ENCODE measurements around the gene TXNL4B. TPM values are rescaled to one million over a fixed set of nuclear protein-coding genes. Genes with fewer than 3 reads are reported as not detected.

The TXNL4B gene
- total and polyA plus RNA-seq, 10 of the 15 experiments (the other 5 are each of a cell fraction or from before 2014, with no cell fraction given) = 11.1 to 24.0 (median 15.9) TPM

DNA sequence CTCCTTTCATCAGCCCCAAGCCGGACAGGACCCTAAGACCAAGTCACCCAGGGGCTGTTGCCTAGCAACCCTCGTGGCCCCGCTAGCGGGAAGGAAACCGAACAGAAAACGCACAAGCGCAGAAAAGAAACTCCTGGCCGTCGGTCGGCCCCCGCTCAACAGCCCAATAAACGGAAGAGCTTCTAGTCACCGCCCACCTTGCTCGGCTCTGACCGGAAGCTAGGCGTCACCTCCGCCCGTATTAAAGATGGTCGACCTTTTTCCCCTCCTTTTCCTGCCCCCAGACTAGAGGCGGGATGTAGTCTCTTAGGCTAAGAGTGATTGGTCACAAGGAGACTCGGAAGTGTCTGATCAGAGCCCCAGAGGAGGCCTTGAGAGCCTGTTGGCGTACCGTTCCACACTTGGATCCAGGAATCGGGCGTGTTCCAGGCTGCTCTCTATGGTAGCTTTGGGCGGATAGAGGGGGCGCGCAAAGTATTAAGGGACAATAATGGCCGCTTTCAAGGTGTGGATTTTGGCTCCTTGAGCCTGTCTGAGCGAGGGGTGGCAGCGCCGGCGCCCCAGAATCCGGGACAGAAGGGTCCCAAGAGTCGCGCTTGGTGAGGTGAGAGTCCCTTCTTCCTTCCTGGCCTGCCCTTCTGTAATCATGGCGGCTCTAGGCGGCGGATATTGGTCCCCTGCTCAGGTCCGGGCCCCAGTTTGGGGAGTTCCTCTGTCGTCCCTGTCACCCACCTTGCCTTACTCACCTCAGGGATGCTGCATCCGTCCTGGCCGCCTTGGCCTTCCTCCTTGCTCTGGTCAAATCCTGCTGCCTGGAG lies at the start of gene TXNL4B, which contains the start of gene DHX38 (continued):
- TF ChIP-seq, protein P1, sequence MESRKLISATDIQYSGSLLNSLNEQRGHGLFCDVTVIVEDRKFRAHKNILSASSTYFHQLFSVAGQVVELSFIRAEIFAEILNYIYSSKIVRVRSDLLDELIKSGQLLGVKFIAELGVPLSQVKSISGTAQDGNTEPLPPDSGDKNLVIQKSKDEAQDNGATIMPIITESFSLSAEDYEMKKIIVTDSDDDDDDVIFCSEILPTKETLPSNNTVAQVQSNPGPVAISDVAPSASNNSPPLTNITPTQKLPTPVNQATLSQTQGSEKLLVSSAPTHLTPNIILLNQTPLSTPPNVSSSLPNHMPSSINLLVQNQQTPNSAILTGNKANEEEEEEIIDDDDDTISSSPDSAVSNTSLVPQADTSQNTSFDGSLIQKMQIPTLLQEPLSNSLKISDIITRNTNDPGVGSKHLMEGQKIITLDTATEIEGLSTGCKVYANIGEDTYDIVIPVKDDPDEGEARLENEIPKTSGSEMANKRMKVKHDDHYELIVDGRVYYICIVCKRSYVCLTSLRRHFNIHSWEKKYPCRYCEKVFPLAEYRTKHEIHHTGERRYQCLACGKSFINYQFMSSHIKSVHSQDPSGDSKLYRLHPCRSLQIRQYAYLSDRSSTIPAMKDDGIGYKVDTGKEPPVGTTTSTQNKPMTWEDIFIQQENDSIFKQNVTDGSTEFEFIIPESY (IDR thresholded peaks at IDR 0.05) = no peak
- no peak for TF ChIP-seq TCF12 (IDR thresholded peaks at IDR 0.05; ENCODE audit: low read depth, low read length)
- TF ChIP-seq, protein P2, sequence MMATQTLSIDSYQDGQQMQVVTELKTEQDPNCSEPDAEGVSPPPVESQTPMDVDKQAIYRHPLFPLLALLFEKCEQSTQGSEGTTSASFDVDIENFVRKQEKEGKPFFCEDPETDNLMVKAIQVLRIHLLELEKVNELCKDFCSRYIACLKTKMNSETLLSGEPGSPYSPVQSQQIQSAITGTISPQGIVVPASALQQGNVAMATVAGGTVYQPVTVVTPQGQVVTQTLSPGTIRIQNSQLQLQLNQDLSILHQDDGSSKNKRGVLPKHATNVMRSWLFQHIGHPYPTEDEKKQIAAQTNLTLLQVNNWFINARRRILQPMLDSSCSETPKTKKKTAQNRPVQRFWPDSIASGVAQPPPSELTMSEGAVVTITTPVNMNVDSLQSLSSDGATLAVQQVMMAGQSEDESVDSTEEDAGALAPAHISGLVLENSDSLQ (IDR thresholded peaks at IDR 0.05) = peak; percentile 91
- TF ChIP-seq EZH2 (IDR thresholded peaks at IDR 0.05; ENCODE audit: borderline replicate concordance, control insufficient read depth, low read depth, low read length) = no peak
- TF ChIP-seq, protein P3, sequence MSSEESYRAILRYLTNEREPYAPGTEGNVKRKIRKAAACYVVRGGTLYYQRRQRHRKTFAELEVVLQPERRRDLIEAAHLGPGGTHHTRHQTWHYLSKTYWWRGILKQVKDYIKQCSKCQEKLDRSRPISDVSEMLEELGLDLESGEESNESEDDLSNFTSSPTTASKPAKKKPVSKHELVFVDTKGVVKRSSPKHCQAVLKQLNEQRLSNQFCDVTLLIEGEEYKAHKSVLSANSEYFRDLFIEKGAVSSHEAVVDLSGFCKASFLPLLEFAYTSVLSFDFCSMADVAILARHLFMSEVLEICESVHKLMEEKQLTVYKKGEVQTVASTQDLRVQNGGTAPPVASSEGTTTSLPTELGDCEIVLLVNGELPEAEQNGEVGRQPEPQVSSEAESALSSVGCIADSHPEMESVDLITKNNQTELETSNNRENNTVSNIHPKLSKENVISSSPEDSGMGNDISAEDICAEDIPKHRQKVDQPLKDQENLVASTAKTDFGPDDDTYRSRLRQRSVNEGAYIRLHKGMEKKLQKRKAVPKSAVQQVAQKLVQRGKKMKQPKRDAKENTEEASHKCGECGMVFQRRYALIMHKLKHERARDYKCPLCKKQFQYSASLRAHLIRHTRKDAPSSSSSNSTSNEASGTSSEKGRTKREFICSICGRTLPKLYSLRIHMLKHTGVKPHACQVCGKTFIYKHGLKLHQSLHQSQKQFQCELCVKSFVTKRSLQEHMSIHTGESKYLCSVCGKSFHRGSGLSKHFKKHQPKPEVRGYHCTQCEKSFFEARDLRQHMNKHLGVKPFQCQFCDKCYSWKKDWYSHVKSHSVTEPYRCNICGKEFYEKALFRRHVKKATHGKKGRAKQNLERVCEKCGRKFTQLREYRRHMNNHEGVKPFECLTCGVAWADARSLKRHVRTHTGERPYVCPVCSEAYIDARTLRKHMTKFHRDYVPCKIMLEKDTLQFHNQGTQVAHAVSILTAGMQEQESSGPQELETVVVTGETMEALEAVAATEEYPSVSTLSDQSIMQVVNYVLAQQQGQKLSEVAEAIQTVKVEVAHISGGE (CRISPR knock-in tag; IDR thresholded peaks at IDR 0.05) = no peak; the same call in 1 of the 2 replicates
- no peak for TF ChIP-seq RCOR1 (conservative IDR thresholded peaks at IDR 0.05; ENCODE audit: low read depth, low read length)
- no peak for TF ChIP-seq ZZZ3 (IDR thresholded peaks at IDR 0.05; ENCODE audit: control insufficient read depth, insufficient read length, low read depth)
- TF ChIP-seq, protein P4, sequence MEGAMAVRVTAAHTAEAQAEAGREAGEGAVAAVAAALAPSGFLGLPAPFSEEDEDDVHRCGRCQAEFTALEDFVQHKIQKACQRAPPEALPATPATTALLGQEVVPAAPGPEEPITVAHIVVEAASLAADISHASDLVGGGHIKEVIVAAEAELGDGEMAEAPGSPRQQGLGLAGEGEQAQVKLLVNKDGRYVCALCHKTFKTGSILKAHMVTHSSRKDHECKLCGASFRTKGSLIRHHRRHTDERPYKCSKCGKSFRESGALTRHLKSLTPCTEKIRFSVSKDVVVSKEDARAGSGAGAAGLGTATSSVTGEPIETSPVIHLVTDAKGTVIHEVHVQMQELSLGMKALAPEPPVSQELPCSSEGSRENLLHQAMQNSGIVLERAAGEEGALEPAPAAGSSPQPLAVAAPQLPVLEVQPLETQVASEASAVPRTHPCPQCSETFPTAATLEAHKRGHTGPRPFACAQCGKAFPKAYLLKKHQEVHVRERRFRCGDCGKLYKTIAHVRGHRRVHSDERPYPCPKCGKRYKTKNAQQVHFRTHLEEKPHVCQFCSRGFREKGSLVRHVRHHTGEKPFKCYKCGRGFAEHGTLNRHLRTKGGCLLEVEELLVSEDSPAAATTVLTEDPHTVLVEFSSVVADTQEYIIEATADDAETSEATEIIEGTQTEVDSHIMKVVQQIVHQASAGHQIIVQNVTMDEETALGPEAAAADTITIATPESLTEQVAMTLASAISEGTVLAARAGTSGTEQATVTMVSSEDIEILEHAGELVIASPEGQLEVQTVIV (IDR thresholded peaks at IDR 0.05; ENCODE audit: borderline replicate concordance, partially characterized antibody) = peak; percentile 80
- TF ChIP-seq MEF2A (IDR thresholded peaks at IDR 0.05; ENCODE audit: insufficient read depth, low read depth, low read length) = 0 out of 2 replicates have a peak, but pooled peaks have one; percentile 14
- TF ChIP-seq MXI1 (IDR thresholded peaks at IDR 0.05; ENCODE audit: low read depth, low read length) = peak; percentile 91
- peak; percentile 78; the same call in 1 of the 2 replicates for TF ChIP-seq SIN3A (IDR thresholded peaks at IDR 0.05; ENCODE audit: low read depth, low read length)
- TF ChIP-seq ESRRA (IDR thresholded peaks at IDR 0.05; ENCODE audit: low read length) = no peak
- TF ChIP-seq NBN (IDR thresholded peaks at IDR 0.05) = peak; percentile 77; the same call in 1 of the 2 replicates
- no peak for TF ChIP-seq RB1 (IDR thresholded peaks at IDR 0.05; ENCODE audit: borderline replicate concordance)
- peak; percentile 61 for TF ChIP-seq FOXK2 (IDR thresholded peaks at IDR 0.05)
- TF ChIP-seq NR2C1 (IDR thresholded peaks at IDR 0.05) = peak; percentile 85
